H1 (cell line): Measurements from ENCODE around the gene LIPA. TPM values are rescaled to one million over a fixed set of nuclear protein-coding genes. Genes with fewer than 3 reads are reported as not detected.

Experiments used
- CTCF ChIA-PET: fragments of 300-600 bp; sonication (Branson Sonifier 250); formaldehyde crosslinking; loops from one replicate; lab custom pipeline; 2021; ENCODE audit not compliant: partially characterized antibody; lab: Charles Lee
- POLR2A ChIA-PET: fragments of 300-600 bp; sonication (Branson Sonifier 250); formaldehyde crosslinking; loops from one replicate; lab custom pipeline; 2021; ENCODE audit warnings: inconsistent platforms; ENCODE audit not compliant: partially characterized antibody; lab: Charles Lee
- DNase-seq, 2 experiments: peaks; one replicate each; pipeline versions ENCODE4 v3.0.0 to v3.0.0-alpha.2; 2010 to 2022; ENCODE audit warnings: low spot score in 2 of 2, low read depth in 1 of 2, mixed read lengths in 1 of 2
- FAIRE-seq: peaks from 2 replicates; lab custom pipeline; 2011; peaks lifted over from hg19 to GRCh38; lab: Jason Lieb, UNC
- H2AFZ ChIP-seq: 2 replicates; pipeline ENCODE4 v1.8.1; 2012; ENCODE audit warnings: low read length, inconsistent platforms
- H2AK5ac ChIP-seq: 2 replicates; pipeline ENCODE4 v1.6.1; 2013; ENCODE audit warnings: low read depth, low read length
- H2BK120ac ChIP-seq: replicated peaks from 2 replicates; pipeline ENCODE3; 2013; ENCODE audit warnings: low read depth, low read length, inconsistent platforms
- H2BK12ac ChIP-seq: 2 replicates; pipeline ENCODE4 v1.6.1; 2013; ENCODE audit warnings: low read depth, low read length
- H2BK15ac ChIP-seq: 2 replicates; pipeline ENCODE4 v1.6.1; 2013; ENCODE audit warnings: low read length
- H2BK20ac ChIP-seq: 2 replicates; pipeline ENCODE4 v1.6.1; 2013; ENCODE audit warnings: low read length
- H2BK5ac ChIP-seq: 2 replicates; pipeline ENCODE4 v1.6.1; 2013; ENCODE audit warnings: low read depth, low read length
- H3K14ac ChIP-seq: 2 replicates; pipeline ENCODE4 v1.6.1; 2013; ENCODE audit warnings: inconsistent platforms; ENCODE audit not compliant: insufficient read length
- H3K18ac ChIP-seq: 2 replicates; pipeline ENCODE4 v1.6.1; 2013; ENCODE audit warnings: low read length; ENCODE audit errors: extremely low read depth
- H3K23ac ChIP-seq: 2 replicates; pipeline ENCODE4 v1.6.1; 2013; ENCODE audit warnings: inconsistent platforms; ENCODE audit not compliant: insufficient read length
- H3K23me2 ChIP-seq: 2 replicates; pipeline ENCODE4 v1.6.1; 2013; ENCODE audit warnings: low read depth, low read length
- H3K27ac ChIP-seq: 2 replicates; pipeline ENCODE4 v1.6.1; 2011; ENCODE audit warnings: low read depth, low read length, inconsistent platforms
- H3K27me3 ChIP-seq, 4 experiments: replicated peaks in 1 of 4; 1 replicate in 1 of 4; 2 replicates in 3 of 4; pipeline versions ENCODE4 v1.6.1 to v1.8.1; 2011 to 2013; ENCODE audit warnings: low read length in 3 of 4, mild to moderate bottlenecking in 3 of 4, inconsistent platforms in 2 of 4, mixed read lengths in 2 of 4, moderate library complexity in 1 of 4; ENCODE audit not compliant: control insufficient read depth in 3 of 4, insufficient read depth in 3 of 4; ENCODE audit errors: extremely low read depth in 1 of 4
- H3K36me3 ChIP-seq, 4 experiments: 2 replicates each; pipeline versions ENCODE4 v1.6.1 to v1.8.1; 2011 to 2013; ENCODE audit warnings: mild to moderate bottlenecking in 4 of 4, low read length in 3 of 4, moderate library complexity in 2 of 4, control low read depth in 1 of 4, inconsistent platforms in 1 of 4; ENCODE audit not compliant: insufficient read depth in 4 of 4, control insufficient read depth in 2 of 4
- H3K4ac ChIP-seq: replicated peaks from 2 replicates; pipeline ENCODE3; 2013; ENCODE audit warnings: low read length, low read depth, mixed read lengths, inconsistent platforms; ENCODE audit not compliant: insufficient read length
- H3K4me1 ChIP-seq, 4 experiments: replicated peaks in 1 of 4; 1 replicate in 1 of 4; 2 replicates in 3 of 4; pipeline versions ENCODE4 v1.6.1 to v1.8.1; 2011 to 2013; ENCODE audit warnings: low read length in 3 of 4, inconsistent platforms in 2 of 4, mixed read lengths in 1 of 4; ENCODE audit not compliant: insufficient read depth in 4 of 4, control insufficient read depth in 3 of 4
- H3K4me2 ChIP-seq, 2 experiments: 2 replicates each; pipeline versions ENCODE4 v1.6.1 to v1.8.1; 2011 to 2013; ENCODE audit warnings: low read depth in 2 of 2, low read length in 2 of 2, control low read depth in 1 of 2, inconsistent platforms in 1 of 2, mild to moderate bottlenecking in 1 of 2; ENCODE audit not compliant: insufficient read depth in 1 of 2
- H3K4me3 ChIP-seq, 4 experiments: fragments of 200-600, 300-600 bp in 1 of 4; sonication (generic), shearing (Covaris generic), sonication (Bioruptor Twin) in 1 of 4; 2 replicates each; pipeline versions ENCODE4 v1.5.1 to v1.8.1; 2011 to 2016; ENCODE audit warnings: low read length in 4 of 4, low read depth in 3 of 4, control low read depth in 2 of 4, inconsistent platforms in 2 of 4, mild to moderate bottlenecking in 2 of 4, mixed read lengths in 1 of 4, moderate library complexity in 1 of 4; ENCODE audit not compliant: insufficient read depth in 2 of 4; ENCODE audit errors: extremely low read depth in 1 of 4
- H3K56ac ChIP-seq: replicated peaks from 2 replicates; pipeline ENCODE3; 2013; ENCODE audit warnings: low read depth, mild to moderate bottlenecking, mixed read lengths, low read length, inconsistent platforms; ENCODE audit not compliant: insufficient read length
- H3K79me1 ChIP-seq: 2 replicates; pipeline ENCODE4 v1.6.1; 2013; ENCODE audit warnings: low read depth, low read length, control low read depth
- H3K79me2 ChIP-seq, 2 experiments: 2 replicates each; pipeline versions ENCODE4 v1.6.1 to v1.8.1; 2012 to 2013; ENCODE audit warnings: low read length in 2 of 2, mild to moderate bottlenecking in 2 of 2, inconsistent platforms in 1 of 2; ENCODE audit not compliant: insufficient read depth in 2 of 2, control insufficient read depth in 1 of 2
- H3K9ac ChIP-seq, 4 experiments: replicated peaks in 1 of 4; 1 replicate in 1 of 4; 2 replicates in 3 of 4; pipeline versions ENCODE4 v1.6.1 to v1.8.1; 2011 to 2013; ENCODE audit warnings: low read depth in 3 of 4, low read length in 3 of 4, control low read depth in 2 of 4, mild to moderate bottlenecking in 2 of 4, moderate library complexity in 2 of 4, inconsistent platforms in 1 of 4; ENCODE audit errors: extremely low read depth in 1 of 4
- H3K9me3 ChIP-seq, 2 experiments: 2 replicates each; pipeline versions ENCODE4 v1.6.1 to v1.8.1; 2012 to 2013; ENCODE audit warnings: mild to moderate bottlenecking in 2 of 2, moderate library complexity in 2 of 2, control low read depth in 1 of 2, inconsistent platforms in 1 of 2, low read depth in 1 of 2, low read length in 1 of 2, mixed read lengths in 1 of 2; ENCODE audit not compliant: insufficient read depth in 2 of 2
- H4K20me1 ChIP-seq, 2 experiments: replicated peaks in 1 of 2; 2 replicates each; pipeline versions ENCODE3 to v1.8.1; 2011 to 2013; ENCODE audit warnings: inconsistent platforms in 2 of 2, low read length in 2 of 2, mild to moderate bottlenecking in 1 of 2; ENCODE audit not compliant: insufficient read depth in 2 of 2, control insufficient read depth in 1 of 2
- H4K5ac ChIP-seq: 2 replicates; pipeline ENCODE4 v1.6.1; 2013; ENCODE audit warnings: low read length, low read depth, mixed read lengths, inconsistent platforms; ENCODE audit not compliant: insufficient read length
- H4K8ac ChIP-seq: 2 replicates; pipeline ENCODE4 v1.8.0; 2013; ENCODE audit warnings: mild to moderate bottlenecking, moderate library complexity, low read length, inconsistent platforms; ENCODE audit not compliant: insufficient read depth; ENCODE audit errors: extremely low read depth
- H4K91ac ChIP-seq: replicated peaks from 2 replicates; pipeline ENCODE3; 2013; ENCODE audit warnings: low read length, mixed read lengths, inconsistent platforms; ENCODE audit not compliant: insufficient read length
- ASH2L ChIP-seq: fragments of 200-600, 300-600 bp; sonication (generic); IDR thresholded peaks from one replicate; pipeline ENCODE4 v1.7.1; 2017; ENCODE audit warnings: low read length
- BRCA1 ChIP-seq: IDR thresholded peaks from 2 replicates; pipeline ENCODE4 v1.6.1; 2012; ENCODE audit warnings: low read depth, low read length, improper control_type of control experiment
- EGR1 ChIP-seq: IDR thresholded peaks from 2 replicates; pipeline ENCODE4 v1.6.1; 2011; ENCODE audit warnings: low read depth, low read length, borderline replicate concordance
- FOSL1 ChIP-seq: IDR thresholded peaks from 2 replicates; pipeline ENCODE4 v1.6.1; 2011; ENCODE audit warnings: mild to moderate bottlenecking, low read depth, low read length, moderate library complexity; ENCODE audit not compliant: insufficient read depth
- GABPA ChIP-seq: IDR thresholded peaks from 2 replicates; pipeline ENCODE4 v1.6.1; 2011; ENCODE audit warnings: mild to moderate bottlenecking, low read length, moderate library complexity, borderline replicate concordance; ENCODE audit not compliant: insufficient read depth
- KDM1A ChIP-seq: fragments of 200-600, 300-600 bp; sonication (generic); IDR thresholded peaks from 2 replicates; pipeline ENCODE4 v1.7.1; 2016; ENCODE audit warnings: mild to moderate bottlenecking, low read length, borderline replicate concordance
- TEAD4 ChIP-seq: IDR thresholded peaks from 2 replicates; pipeline ENCODE4 v1.6.1; 2012; ENCODE audit warnings: low read depth, low read length, inconsistent platforms, mixed read lengths
- polyA plus RNA-seq, 7 experiments: library from polyadenylated mRNA; depleted of rRNA in 3 of 7; stranded (reverse) in 5 of 7; unstranded in 2 of 7; fragments of >200 nt in 5 of 7; fragments of 200-250 nt in 2 of 7; gene quantifications; 1 replicate in 5 of 7; 2 replicates in 1 of 7; 4 replicates in 1 of 7; pipeline versions ENCODE4 v1.2.1 to v1.2.3, GENCODE V29; 2011 to 2013; ENCODE audit warnings: missing spikeins in 2 of 7, mixed read lengths in 2 of 7
- total RNA-seq: library from RNA; stranded (reverse); fragmentation: NEBNext Ultra II Directional; extraction: Animal tissue kit (Norgen Biotek cat#: 25700); gene quantifications from 2 replicates; pipeline ENCODE4 v1.2.1, GENCODE V29; 2021
- TF ChIP-seq, protein P1 (sequence below): IDR thresholded peaks from 2 replicates; pipeline ENCODE4 v1.6.1; 2011; ENCODE audit warnings: low read depth, mild to moderate bottlenecking, low read length; ENCODE audit not compliant: insufficient read depth
- TF ChIP-seq, protein P2 (sequence below): IDR thresholded peaks from 2 replicates; pipeline ENCODE4 v1.6.1; 2011; ENCODE audit warnings: low read length, improper control_type of control experiment

The LIPA gene
- total and polyA plus RNA-seq, 2 of the 8 experiments (the other 6 are each of a cell fraction or from before 2014, with no cell fraction given): 18.1 to 32.4 TPM

DNA sequence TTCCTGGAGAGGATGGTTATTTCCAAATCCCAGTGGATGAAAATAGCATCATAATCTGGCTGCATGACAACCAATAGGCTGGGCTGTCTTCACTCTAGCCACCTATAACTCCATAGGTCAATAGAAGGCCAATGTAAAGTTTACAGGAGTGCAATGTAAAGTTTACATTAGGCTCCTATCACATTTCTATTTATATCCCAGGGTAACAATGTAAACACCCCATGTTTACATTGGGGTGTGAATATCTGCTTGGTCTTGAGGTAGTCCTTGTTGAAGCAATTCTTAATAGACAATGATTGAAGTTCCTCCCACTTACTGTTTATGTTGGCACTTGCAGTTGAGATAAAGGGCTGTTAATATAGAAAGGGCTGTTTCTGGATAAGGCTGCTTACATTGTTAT lies 65.9 kb downstream of the LIPA start:
- H3K23me2 ChIP-seq: no peaks in the 10 kb centered on the region
- no peak overlapping the region for H2AK5ac ChIP-seq
- no peaks in the 10 kb centered on the region for H3K36me3 ChIP-seq
- H3K4me3 ChIP-seq: no peak overlapping the region
- H4K8ac ChIP-seq: no peak overlapping the region
- no peak overlapping the region for H3K4ac ChIP-seq
- no peak overlapping the region for H2BK12ac ChIP-seq
- no peak overlapping the region for H3K18ac ChIP-seq
- H3K79me1 ChIP-seq: no peaks in the 10 kb centered on the region
- no peak for FAIRE-seq
- ChIA-PET POLR2A (no interaction called here), CTCF (interaction anchor here (1.5 kb wide), 1 partner anchor 28 kb away, joined by 3 read pairs; no protein-coding TSS in a partner anchor)
- no peak overlapping the region for H3K14ac ChIP-seq
- H3K56ac ChIP-seq: no peak overlapping the region
- H3K4me1 ChIP-seq: peaks cover 0 to 2% (median 0%) of the 10 kb centered on the region in 4 experiments; a peak in 2 of 7 replicates
- H2BK5ac ChIP-seq: no peak overlapping the region
- no peak overlapping the region for H3K23ac ChIP-seq
- TF ChIP-seq FOSL1 (no peak), EGR1 (no peak), BRCA1 (no peak), TEAD4 (no peak), GABPA (no peak), ASH2L (no peak), KDM1A (no peak)
- TF ChIP-seq, protein P1, sequence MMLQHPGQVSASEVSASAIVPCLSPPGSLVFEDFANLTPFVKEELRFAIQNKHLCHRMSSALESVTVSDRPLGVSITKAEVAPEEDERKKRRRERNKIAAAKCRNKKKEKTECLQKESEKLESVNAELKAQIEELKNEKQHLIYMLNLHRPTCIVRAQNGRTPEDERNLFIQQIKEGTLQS: no peak
- TF ChIP-seq, protein P2, sequence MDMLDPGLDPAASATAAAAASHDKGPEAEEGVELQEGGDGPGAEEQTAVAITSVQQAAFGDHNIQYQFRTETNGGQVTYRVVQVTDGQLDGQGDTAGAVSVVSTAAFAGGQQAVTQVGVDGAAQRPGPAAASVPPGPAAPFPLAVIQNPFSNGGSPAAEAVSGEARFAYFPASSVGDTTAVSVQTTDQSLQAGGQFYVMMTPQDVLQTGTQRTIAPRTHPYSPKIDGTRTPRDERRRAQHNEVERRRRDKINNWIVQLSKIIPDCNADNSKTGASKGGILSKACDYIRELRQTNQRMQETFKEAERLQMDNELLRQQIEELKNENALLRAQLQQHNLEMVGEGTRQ: no peak
- no peak overlapping the region for H2BK120ac ChIP-seq
- H4K5ac ChIP-seq: no peak overlapping the region
- H4K91ac ChIP-seq: no peak overlapping the region
- H3K4me2 ChIP-seq: no peak overlapping the region
- no peaks in the 10 kb centered on the region for H3K79me2 ChIP-seq
- H2BK20ac ChIP-seq: no peak overlapping the region
- H3K9ac ChIP-seq: no peak overlapping the region
- H3K27me3 ChIP-seq: no peaks in the 10 kb centered on the region
- no peaks in the 10 kb centered on the region for H4K20me1 ChIP-seq
- no peak overlapping the region for H2BK15ac ChIP-seq
- H2AFZ ChIP-seq: no peak overlapping the region
- DNase-seq: no peak
- H3K27ac ChIP-seq: no peak overlapping the region
- H3K9me3 ChIP-seq: no peaks in the 10 kb centered on the region
